Measurements from ENCODE around the gene ALG9.
"Not testable (repeated sequence)": the region's sequence is repeated elsewhere in the genome, so short reads cannot be mapped to it uniquely, and the experiment has no call there.

The ALG9 gene

GRCh38 chr11:111870886-111871692 lies at the start of gene ALG9:
Gene ALG9 (minus strand): TSS chr11:111871581. CDS start chr11:111871482, 99 bp downstream.
- DNase-seq, result peak; percentile 83

GRCh38 chr11:111920908-111921307 lies 49.5 kb upstream of the ALG9 start:
- no peak for DNase-seq

- DNase-seq, result peak; percentile 95
Observed at GRCh38 chr11:111918390-111919256, 47.2 kb upstream of the ALG9 start, which contains the start of gene C11orf52. Gene C11orf52 (plus strand): TSS chr11:111918913. CDS start chr11:111918973, 60 bp downstream.

- no peak for DNase-seq
Observed at GRCh38 chr11:111917788-111918187, 46.4 kb upstream of the ALG9 start.

GRCh38 chr11:111917312-111917711 lies 45.9 kb upstream of the ALG9 start:
- no peak for DNase-seq

- DNase-seq, result no peak
Observed at GRCh38 chr11:111916768-111917167, 45.4 kb upstream of the ALG9 start.

- DNase-seq, result peak; percentile 20
Observed at GRCh38 chr11:111913997-111914396, 42.6 kb upstream of the ALG9 start.

GRCh38 chr11:111913031-111913861 lies 41.9 kb upstream of the ALG9 start:
- DNase-seq, result no peak

- no peak for DNase-seq
Observed at GRCh38 chr11:111912535-111912934, 41.2 kb upstream of the ALG9 start, which contains the start of gene HSPB2. Gene HSPB2 (plus strand): TSS chr11:111912734. CDS start chr11:111912830, 96 bp downstream.

GRCh38 chr11:111911563-111912401 lies 40.4 kb upstream of the ALG9 start, which contains the start of gene CRYAB:
Gene CRYAB (minus strand): TSS chr11:111911770. CDS start chr11:111911724, 46 bp downstream.
- DNase-seq, result no peak

GRCh38 chr11:111910676-111911562 lies 39.5 kb upstream of the ALG9 start:
- DNase-seq, result no peak

- no peak for DNase-seq
Observed at GRCh38 chr11:111909378-111909777, 38.0 kb upstream of the ALG9 start.

- no peak for DNase-seq
Observed at GRCh38 chr11:111908639-111909305, 37.4 kb upstream of the ALG9 start.

- no peak for DNase-seq
Observed at GRCh38 chr11:111906680-111907079, 35.3 kb upstream of the ALG9 start.

GRCh38 chr11:111905411-111905810 lies 34.0 kb upstream of the ALG9 start:
- no peak for DNase-seq

GRCh38 chr11:111886844-111887243 lies 15.5 kb upstream of the ALG9 start:
- DNase-seq, result no peak

- no peak for DNase-seq
Observed at GRCh38 chr11:111886032-111886431, 14.7 kb upstream of the ALG9 start.

GRCh38 chr11:111885053-111885452 lies 13.7 kb upstream of the ALG9 start:
- not testable (repeated sequence) for DNase-seq

GRCh38 chr11:111882202-111882601 lies 10.8 kb upstream of the ALG9 start:
- DNase-seq, result no peak

GRCh38 chr11:111879637-111879960 lies 8.2 kb upstream of the ALG9 start:
- DNase-seq, result no peak

Measured in NCI-H146 (cell line).